Ammon's horn (tissue), 1 donor: ENCODE measurements around the gene CRACR2A.

Source experiments
- DNase-seq: peaks from one replicate; pipeline ENCODE4 v3.0.0-alpha.2; 2016; ENCODE audit warnings: low spot score

Gene CRACR2A

DNA sequence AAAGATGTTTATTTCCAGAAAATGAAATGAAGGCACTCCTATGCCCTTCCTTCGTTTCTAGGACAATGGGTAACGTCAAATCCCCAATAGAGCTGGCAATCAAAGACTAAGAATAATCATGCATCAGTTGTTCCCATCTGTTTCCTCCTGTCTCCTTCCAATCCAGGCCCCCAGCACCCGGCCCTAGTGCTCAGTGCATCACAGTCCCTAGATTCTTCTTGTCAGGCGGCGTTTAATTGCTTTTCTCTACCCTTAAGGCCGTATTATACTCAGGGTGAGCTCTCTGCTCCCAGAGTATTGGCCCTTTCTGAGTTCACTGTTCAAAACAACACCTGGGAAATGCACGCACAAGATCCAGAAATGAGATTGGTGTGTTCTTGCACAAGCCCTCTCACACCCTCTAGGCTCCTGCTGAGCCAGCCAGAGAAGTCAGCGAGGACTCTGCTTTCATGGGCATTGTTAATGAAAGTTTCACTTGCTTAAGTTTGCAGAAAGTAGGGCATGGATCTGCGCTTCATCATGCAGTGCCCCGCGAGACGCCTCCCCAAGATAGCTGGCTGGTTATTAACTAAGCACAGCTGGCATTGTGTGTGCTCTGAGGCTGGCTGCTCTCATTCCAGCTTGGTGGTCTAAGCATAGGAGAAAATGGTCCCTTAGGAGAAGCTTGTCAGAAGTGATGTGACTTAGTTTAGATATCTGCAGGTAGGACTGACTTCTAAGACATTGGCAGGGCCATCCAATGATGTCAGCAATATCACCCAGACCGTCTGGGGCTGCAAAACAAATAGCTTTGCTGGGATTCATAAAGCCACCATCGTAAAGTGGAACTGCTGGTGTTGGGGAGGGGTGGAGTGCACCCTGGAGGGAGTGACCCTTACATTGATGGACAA is 28.7 kb downstream of the CRACR2A start:
- DNase-seq = no peak

- no peak for DNase-seq
These were observed 30.5 kb downstream of the CRACR2A start for GRCh38 chr12:3722368-3722767.

DNA sequence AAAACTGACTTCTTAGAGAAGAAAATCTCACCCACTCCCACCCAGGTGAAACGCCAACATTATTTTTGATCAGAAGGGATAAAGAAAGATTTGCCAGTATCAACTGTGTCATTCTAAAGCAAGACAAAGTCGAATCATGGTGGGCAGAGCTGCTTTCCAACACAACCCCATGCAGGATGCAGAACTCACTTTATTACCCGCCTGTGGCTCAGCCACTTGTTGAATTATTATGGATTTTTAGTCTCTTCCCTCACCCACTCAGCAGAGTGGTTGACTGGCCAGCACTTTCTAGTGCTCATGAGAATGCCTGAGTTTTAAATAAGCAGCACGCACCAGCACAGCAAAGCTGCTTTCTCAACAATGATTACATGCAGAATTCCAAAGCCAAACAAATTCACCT is 32.1 kb downstream of the CRACR2A start:
- no peak for DNase-seq

DNA sequence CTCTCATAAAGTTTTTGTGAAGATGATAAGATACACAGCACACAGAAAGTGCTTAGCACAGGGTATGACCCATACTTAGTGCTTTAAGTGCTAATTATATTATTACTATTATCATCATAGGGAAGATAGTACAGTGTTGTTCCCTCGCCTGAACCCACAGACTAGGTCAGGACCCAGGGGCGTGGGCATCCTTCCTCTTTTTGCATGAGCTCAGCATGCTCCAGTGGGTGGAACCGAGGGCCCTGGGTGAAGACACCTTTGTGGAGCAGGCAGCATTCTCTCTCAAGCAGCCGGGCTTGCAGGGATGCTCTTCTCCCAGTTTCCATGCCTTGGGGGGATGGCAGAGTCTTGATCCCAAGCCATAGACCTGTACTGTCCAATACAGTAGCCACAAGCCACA is 34.8 kb downstream of the CRACR2A start:
- DNase-seq = no peak

- no peak for DNase-seq
These were observed 35.5 kb downstream of the CRACR2A start for GRCh38 chr12:3717283-3717898.

GRCh38 chr12:3715999-3716398 is 36.9 kb downstream of the CRACR2A start:
- DNase-seq = no peak

GRCh38 chr12:3713947-3714346 is 39.0 kb downstream of the CRACR2A start:
- DNase-seq = no peak

GRCh38 chr12:3713483-3713882 is 39.4 kb downstream of the CRACR2A start:
- DNase-seq = no peak

DNA sequence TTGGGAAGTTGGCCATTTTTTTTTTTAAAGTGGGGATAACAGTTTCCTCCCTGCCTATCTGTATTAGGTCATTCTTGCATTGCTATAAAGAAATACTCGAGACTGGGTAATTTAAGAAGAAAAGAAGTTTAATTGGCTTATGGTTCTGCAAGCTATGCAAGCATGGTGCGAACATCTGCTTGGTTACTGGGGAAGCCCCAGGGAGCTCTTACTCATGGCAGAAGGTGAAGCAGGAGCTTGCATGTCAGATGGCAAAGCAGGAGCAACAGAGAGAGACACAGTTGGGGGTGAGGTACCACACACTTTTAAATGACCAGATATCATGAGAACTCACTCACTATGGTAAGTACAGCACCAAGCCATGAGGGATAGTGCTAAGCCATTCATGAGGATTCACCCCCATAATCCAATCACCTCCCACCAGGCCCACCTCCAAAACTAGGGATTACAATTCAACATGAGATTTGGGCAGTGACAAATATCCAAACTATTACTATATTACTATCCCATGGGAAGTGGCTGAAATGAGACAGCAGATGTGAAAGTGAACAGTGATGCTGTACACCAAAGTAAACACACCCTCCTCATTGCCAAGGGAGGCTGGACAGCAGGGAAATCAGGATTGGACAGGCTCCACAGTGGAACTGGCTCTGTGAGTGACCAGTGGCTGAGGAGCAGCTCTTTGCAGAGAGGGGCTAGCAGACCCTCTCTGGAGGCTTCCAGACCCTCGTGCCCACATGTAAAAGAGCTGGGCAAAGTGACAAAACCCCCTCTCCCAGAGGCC is 40.5 kb downstream of the CRACR2A start:
- no peak for DNase-seq

GRCh38 chr12:3705354-3705675 is 47.6 kb downstream of the CRACR2A start:
- no peak for DNase-seq

DNA sequence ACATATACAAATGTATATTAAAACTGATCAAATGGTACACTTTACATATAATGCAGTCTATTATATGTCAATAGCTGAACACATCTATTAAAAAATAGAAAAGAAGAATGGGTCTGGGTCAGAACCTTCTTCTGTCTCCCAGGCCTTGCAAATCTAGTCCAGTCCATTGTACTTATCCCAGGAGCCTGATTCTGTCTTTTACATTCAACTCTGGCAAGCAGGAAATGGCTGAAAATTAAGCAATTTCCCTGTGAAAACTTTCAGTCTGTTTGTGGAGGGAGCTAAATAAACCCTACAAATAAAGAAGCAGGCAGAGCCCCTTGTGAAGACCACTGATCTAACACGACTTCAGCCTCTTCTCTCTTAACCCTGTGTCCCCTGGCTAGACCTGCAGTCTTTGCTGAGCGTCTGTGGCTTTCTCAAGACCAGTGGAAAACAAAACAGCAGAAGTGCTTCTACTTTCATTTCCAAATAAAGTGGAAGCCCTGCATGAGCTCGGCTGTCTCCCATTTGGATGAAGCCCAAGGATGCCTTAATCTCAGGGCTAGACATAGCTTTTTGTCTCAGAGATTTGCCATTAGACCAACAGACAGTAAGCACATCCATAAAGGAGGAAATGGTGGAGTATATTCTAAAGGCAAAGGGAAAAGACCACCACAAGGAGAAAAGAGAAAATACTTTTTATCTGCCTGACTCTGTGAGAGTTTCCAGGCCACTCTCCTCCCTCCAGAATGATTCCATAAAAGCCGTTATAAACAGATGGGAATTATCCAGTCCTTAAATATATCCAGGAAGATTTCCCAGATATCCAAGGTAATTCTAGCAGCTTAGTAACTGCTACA is 48.2 kb downstream of the CRACR2A start:
- DNase-seq = no peak

- DNase-seq = no peak
These were observed 52.0 kb downstream of the CRACR2A start for GRCh38 chr12:3700861-3701260.

- no peak for DNase-seq
These were observed 54.5 kb downstream of the CRACR2A start for GRCh38 chr12:3698218-3698974.

DNA sequence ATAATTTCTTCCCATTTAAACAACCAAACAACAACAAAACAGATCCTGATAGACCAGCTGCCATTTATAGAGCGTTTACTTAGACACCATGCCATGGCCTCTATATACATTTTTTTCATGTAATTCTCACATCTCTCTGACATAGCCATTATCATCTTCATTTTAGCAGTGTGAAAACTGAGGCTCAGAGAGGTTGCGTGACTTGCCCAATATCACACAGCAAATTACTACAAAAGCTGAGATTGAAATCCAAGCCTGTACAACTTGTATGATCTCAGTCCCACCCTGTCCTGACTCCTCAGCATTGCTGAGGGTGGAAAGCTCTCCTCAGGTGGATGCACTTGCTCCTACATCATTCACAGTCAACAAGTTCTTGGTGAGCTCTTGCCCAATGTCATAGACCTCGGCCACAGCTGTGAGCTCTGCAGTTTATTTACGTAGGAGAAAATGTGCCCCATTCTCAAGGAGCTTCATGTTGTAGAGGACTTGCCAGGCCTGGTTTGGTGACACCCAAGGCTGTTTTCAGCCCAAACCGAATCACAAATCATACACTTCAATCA is 55.5 kb downstream of the CRACR2A start:
- DNase-seq = no peak

GRCh38 chr12:3694673-3695072 is 58.2 kb downstream of the CRACR2A start:
- no peak for DNase-seq

DNA sequence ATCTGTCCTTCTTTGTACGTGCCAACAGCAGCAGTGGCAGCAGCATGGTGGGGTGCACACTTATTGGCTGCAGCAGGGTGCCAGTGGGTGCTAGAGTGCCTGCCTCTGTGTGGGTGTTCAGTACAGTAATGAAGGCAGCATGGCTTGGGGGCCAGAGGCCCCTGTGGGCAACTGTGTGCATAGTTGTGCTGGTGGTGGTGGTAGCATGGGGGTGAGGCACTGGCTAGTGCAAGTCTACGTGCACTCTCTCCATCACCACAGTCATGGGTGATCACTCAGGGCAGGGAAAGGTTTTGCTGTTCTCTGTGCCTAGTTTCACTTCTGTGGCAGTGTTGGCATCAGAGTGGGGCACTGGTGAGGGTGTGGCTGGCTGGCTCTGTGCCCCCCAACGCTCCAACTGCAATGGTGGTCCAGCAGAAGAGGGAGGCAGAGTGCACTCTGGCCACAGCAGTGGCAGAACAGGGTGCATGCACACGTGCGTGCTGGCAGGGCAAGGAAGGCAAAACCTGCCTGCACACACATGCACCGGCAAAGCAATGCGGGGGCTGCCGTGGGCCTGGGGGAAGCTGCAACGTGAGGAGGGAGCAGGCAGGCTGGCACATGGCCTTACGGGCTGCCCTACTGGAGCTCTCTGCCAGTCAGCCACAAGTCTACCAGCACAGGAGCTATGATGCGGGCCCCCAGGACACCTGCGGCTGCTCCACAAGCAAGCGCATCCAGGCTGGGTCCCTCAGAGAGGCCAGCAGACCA is 60.1 kb downstream of the CRACR2A start:
- DNase-seq = no peak

- DNase-seq = no peak
These were observed 66.4 kb downstream of the CRACR2A start for GRCh38 chr12:3686463-3686862.

GRCh38 chr12:3685830-3686229 is 67.1 kb downstream of the CRACR2A start:
- DNase-seq = no peak

- peak; percentile 9 for DNase-seq
These were observed 68.4 kb downstream of the CRACR2A start for GRCh38 chr12:3684449-3685051.

DNA sequence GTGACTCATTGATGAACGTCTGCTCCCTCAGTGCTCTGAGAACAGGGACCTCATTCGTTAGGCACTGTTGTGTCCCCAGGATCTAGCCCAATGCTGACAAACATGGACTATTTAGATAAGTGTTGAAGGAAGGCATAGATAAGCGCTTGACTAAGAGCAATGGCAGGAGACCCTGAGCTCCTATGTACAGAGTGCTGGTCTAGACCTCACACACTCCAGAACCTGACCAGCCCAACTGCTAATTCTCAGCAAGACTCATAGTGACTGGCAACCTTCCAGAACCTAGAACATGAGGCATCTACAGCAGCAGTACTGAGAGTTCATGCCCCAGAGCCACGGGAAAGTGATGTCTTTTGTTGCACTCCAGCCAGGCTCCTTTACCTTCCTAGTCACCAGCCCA is 69.2 kb downstream of the CRACR2A start:
- no peak for DNase-seq
